SK-N-MC (cell line): ENCODE data around the gene NR2E3.

ENCODE experiments used
- EZH2 ChIP-seq: fragments of 200-600 bp; sonication (generic); IDR thresholded peaks from one replicate; pipeline ENCODE4 v1.6.1; 2017; ENCODE audit warnings: antibody characterized with exemption
- POLR2AphosphoS5 ChIP-seq: IDR thresholded peaks from 2 replicates; pipeline ENCODE4 v1.6.1; 2012; ENCODE audit warnings: mild to moderate bottlenecking, low read depth, low read length, borderline replicate concordance

DNA sequence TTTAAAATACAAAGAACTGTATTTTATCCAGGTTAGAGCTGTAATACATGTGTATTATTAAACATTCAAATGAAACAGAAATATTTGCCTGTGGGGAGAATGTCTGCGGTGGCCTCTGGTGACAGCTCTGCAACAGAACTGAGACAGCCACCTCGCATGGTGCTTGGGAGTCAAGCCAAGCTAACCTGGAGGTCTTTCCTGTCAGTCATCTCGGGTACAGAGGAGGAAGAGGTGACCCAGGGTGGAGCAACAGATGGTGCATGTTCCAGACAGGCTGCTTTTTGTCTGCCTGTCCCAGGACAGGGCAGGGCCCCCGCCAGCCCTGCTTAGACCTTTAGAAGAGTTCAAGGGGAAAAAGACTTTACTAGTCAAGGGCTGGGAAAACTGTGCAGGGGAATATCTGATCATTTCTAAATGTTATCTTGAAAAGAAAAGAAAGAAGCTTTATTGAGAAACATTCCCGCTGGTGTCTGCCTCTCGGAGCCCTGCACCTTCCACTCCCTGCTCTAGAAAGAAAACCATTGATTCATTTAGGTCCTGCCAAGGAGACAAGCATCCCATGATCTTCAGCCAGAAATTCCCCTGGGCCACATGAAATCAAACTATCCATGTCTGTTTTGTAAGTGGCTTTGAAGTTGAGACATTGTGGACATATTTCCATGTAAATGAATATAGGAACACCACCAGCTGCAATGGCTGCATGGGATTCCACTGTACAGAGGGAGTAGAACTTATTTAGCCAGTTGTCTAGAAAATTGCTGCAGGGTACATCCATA is 5.5 kb upstream of the NR2E3 start:
- TF ChIP-seq EZH2 = no peak
- TF ChIP-seq POLR2AphosphoS5 = no peak
